NCI-H2196 treated with DMSO at 0.1 percent for 48 hours (cell line): ENCODE measurements around the gene INO80C.

Experiments used
- DNase-seq: peaks from one replicate; lab custom pipeline; 2025; ENCODE audit not compliant: unreplicated experiment; lab: John Stamatoyannopoulos, UW

Gene INO80C, protein sequence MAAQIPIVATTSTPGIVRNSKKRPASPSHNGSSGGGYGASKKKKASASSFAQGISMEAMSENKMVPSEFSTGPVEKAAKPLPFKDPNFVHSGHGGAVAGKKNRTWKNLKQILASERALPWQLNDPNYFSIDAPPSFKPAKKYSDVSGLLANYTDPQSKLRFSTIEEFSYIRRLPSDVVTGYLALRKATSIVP

DNA sequence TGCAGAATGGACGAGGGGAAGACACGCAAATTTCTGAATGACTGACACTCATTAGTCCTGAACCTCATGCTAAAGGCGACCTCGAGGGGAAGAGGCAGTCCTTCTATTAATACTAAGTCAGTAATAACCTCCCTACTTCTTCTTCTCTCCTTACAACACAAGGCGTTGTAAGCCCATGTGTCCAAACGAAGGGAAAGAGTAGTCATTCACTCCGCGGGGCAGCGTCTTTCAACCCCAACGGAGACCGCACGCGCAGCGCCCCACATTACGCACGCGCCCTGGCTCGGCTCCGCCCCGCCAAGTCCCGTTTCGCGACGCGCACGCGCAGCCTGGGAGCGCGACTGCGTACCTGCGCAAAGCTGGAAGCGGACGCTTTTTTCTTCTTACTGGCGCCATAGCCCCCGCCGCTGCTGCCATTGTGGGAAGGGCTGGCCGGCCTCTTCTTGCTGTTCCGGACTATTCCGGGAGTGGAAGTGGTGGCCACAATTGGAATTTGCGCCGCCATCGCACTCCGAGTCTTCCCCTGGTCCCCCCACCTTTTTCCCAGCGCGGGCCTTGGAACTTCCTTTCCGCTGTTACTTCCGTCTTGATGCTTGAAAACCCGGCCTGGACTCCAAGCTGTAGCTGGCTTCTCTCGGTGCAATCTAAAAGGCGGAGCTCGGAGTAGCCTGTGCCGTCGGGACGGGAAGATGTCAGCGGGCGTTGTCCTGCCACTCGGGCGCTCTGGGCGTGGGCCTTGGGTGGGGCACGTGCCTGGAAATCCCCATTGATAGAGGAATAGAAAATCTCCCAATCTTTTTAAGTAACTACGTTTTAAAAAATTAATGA is at the start of gene INO80C:
Gene INO80C (minus strand): TSS at position 591 of the 828 bp plus-strand sequence. CDS start 86 bp downstream, at position 505.
- DNase-seq: peak; percentile 58

DNA sequence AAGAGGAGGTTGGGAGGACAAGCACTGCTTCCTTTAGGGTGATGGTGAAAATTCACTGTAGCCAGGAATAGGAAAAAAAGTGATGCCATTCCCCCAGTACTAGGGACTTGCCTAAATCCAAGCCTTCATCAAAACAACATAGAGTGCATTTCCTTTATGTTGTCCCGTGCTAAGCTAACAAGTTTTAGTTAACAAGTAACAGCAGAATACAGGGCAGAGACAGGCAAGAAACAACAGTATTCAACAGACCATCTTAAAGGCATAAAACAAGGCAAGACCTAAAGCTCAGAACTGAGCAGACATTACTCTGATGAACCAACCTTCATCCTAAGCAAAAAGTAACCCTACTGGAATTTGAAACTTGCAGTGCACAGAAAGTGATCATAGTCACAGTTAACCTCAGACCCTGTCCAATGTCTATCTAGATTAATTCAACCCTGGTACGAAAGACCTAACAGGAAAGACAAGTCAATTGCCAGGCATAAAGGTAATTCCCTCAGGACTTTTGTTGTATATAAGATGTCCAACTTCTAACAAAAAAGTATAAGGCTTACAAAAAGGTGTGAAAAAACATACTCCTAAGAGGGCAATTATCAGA is 49.3 kb upstream of the INO80C start:
- no peak for DNase-seq

DNA sequence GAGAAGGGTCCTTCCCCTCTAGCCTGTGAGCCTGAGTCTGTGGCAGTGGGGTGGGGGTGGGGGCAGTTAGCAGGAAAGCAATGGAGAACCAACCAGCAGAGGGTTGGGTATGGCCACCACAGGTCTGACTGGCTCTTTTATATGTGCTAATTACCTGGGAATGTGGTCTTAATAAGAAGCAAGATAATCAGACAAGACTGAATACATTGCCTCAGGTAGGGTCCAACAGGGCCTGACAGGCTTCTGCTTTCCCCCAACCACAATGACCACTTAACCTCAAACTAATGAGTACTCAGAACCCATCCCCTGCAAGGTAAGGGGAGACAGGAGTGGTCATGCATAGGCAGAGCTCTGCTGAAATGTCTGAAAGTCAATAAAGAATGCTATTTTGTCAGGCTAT is 44.6 kb upstream of the INO80C start:
- no peak for DNase-seq

DNA sequence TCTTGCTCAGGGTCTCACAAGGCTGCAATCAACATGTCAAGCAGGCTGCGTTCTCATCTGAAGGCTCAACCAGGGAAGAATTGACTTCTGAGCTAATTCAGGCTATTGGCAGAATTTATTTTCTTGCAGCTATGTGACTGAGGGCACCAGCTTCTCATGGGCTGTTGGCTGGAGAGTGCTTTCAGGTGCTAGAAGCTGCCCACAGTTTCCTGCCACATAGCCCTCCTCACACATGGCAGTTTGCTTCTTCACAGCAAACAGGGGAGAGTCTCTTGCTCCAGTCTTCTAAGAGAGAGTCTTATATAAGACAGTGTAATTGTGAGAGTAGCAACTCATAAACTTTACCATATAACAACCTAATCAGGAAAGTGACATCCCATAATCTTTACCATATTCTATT is 37.5 kb upstream of the INO80C start:
- DNase-seq: no peak

DNA sequence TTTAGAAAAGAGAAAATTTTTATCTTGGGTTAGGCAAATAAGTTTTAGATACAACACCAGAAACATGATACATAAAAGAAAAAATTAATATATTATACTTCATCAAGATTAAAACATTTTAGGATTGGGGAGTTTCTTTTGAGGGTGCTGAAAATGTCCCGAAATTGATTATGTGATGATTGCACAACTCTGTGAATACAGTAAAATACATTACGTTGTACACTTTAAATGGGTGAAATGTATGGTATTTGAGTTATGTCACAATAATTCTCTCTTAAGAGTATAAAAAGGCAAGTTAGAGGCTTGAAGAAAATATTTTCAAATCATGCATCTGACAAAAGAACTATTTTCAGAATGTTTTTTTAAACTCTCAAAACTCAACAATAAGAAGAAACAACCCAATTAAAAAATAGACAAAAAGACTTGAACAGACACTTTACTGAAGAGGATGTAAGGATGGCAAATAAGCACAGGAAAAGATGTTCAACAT is 36.2 kb upstream of the INO80C start:
- DNase-seq: no peak

DNA sequence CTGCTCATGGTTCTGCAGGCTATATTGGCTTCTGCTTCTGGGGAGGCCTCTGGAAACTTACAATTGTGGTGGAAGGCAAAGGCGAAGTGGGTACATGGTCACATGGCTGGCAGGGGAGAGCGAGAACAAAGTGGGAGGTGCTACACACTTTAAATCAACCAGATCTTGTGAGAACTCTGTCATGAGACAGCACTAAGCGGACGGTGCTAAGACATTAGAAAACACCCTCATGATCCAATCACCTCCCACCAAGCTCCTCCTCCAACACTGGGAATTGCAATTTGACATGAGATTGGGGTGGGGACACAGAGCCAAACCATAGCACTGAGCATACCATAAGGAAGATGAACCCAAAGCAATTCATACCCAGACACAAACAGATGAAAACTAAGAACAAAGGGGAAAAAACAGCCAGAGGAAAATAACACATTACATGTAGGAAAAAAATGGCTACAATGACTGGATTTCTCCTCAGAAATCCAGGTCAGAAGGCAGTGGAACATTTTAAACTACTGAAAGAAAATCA is 31.1 kb upstream of the INO80C start:
- no peak for DNase-seq

DNA sequence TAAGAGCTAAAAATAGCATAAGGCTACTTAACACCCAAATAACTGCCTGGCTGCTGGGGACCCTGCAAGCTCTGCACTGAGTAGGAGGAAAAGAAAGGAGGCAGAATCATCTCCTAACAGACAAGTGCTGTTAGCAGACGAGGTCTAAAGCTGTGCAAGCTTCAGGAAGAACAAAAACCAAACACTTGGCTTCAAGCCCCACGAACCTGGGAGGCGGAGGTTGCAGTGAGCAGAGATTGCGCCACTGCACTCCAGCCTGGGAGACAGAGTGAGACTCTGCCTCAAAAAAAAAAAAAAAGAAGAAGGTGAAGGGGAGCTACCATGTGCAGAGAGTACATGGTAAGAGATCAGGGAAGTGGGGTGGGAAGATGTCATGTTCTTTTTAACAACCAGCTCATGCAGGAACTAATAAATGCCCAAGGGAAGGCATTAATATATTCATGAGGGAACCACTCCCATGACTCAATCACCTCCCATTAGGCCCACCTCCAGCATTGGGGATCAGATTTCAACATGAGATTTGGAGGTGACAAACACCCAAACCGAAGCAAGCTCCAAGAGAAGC is 28.8 kb upstream of the INO80C start:
- DNase-seq: no peak

DNA sequence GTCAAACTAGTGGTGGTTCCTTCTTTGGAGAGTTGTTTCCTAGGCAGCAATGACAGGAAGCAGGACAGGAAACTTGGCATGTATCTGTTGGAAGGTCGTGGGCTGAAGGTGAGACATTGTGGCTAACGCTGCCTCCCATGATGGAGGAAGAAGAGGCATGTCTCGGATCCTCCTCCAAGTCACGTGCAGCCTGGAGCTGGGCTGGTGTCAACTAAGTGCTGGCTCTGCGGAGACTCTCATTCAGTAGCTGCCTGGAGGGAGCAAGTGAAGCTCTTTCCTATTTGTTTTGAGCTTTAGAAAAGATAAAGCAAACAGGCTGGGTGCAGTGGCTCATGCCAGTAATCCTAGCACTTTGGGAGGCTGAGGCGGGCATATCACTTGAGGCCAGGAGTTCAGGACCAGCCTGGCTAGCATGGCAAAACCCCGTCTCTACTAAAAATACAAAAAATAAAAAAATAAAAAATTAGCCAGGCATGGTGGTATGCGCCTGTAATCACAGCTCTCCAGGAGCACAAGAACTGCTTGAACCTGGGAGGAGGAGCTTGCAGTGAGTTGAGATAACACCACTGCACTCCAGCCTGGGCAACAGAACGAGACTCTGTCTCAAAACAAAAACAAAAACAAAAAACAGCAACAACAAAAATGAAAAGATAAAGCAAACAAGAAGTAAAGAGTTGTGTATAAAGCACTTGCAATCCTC is 28.2 kb upstream of the INO80C start:
- DNase-seq: no peak

DNA sequence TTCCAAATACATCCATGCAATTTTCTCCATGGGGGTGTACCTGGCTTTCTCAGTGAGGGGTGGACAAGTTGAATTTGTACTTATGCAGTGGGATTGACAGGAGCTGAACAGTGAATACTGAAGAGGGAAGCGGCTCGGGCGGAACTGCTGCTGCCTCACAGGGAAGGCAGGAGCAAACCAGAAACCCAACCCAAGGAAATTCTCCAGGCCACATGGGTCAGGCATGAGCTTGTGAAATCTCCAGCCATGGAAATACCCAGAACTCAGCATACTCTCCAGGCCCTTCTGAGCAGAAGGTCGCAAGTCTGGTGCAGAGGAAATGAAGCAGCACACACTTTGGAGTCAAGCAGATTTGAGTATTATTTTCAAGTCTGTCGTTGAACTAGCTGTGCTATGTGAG is 26.5 kb upstream of the INO80C start:
- no peak for DNase-seq

DNA sequence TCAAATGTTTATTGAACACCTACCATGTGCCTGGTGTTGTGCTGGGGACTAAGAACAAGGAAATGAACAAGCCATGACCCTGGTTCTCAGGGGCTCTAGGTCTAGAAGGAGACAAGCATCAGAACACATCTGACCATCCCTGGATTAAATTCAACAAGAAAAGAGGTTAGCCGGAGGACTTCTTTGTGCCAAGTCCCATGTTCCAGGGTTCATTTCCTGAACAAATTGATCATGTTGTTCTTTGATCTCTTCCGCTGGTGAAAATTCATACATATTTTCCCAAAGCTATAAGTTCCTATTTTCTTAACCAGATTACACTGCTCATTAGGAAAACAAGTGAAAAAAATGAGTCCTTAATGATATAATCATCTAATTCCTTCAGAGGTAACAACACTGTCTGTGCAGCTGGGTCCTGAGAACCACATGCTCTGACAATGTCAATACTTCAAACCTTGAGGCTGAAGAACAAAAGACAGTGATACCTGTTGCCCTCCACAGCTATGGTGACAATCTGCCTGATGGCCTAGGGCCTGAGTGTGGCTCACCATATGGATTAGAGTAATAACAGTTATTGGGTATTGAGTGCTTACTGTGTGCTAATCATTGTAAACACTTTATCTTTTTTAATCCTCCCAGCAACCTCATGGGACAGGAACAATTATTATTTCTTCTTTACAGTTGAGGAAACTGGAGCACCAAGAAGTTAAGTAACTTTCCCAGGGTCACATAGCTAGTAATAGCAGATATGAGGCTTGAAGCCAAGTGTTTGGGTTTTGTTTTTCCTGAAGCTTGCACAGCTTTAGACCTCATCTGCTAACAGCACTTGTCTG is 24.6 kb upstream of the INO80C start:
- DNase-seq: no peak

DNA sequence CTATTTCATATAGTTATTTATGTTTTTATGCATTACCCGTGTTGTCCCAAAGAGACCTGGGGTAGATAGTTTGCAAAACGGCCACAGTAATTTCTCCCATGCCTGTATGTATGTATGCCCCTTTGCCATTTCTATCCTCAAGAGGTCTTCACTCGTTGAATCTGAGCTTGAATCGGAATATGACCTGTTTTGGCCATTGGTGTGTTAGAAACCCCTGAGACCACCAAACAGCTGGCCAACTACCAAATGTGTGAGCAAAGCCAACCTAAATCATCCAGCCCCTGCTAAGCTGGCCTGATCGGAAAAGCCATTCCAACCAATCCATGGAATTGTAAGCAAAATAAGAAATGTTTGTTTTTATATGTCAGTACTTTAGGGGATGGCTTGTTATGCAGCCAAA is 23.4 kb upstream of the INO80C start:
- no peak for DNase-seq

DNA sequence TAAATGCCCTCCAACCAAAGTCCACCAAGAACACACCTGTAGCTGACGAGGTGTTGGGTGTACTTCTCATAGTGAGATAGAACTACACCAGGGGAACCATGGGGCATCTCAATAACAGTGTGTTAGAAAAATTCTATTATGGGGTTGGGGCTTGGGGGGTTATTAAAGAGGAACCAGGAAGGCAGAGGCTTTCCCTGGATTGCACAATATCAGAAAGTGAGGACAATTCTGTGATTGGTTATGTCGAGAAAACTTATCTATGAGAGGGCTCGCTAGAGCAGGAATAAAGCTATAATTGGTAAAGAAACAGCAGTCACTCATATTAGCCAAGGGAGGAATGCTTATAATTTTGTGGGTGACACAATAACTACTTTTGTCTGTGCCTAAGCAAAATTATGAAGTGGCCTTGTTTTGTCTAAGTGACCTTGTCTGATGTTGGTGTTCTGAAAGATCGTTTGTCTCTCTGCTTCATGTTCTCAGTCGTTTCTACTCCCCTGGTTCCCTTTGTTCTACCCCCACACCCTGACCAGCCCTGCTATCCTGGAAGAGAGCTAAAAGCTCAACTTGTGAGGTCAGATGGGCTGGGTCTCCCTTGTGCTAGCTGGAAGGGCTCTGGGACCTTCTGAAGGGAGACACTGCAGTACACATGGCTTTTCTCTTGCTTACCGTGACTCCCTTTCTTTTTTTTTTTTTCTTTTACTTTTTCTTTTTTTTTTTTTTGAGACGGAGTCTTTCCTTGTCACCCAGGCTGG is 21.6 kb upstream of the INO80C start:
- DNase-seq: no peak

DNA sequence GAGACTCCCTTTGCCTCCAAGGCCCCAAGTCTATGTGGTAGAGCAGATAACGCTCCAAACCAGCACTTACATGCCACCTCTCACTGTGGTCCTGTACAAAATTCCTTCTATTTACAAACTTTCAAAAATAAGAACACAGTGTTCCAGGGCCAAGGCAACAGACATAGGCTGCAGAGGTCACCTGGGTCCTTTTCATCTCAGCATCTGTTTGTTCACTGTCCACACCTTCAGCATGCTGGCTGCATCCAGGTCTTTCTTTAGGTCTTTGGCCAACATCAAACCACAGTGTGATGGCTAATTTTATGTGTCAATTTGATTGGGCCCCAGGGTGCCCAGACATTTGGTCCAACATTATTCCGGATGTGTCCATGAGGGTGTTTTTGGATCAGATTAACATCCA is 20.0 kb upstream of the INO80C start:
- DNase-seq: no peak

DNA sequence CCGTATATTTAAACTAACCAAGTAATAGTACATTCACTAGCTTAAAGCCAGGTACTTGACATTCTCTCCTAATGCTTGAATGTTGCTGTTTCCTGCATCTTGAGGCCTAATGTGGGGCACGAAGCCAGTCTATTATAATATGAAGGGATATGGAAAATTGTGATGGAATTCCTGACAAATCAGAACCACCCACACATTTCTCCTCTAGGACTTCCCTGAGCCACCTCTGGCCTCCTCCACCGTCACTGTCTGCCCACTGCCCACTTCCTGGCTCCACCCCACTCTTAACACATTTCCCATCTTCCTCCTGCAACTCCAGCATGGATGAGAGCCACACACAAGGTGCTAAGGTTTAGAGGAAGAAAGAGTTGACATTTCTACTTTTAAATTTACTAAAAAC is 19.0 kb upstream of the INO80C start:
- DNase-seq: no peak

DNA sequence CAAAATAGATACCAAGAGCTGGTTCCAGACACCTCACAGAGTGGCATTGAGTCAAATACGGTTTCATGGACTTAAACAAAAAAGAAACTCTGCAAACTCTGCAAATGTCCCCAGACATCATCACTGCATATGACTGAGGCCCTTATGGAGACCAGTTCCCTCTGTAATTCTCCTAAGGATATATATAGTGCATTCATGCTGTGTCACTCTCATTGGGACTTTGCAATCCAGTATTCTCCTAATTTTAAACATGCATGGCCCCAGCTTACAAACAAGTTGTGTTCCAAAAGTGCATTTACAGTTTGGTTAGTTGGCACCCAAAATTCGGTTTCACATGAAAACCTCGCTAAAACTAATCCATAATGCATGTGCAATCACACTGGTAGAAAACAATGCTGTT is 18.6 kb upstream of the INO80C start:
- no peak for DNase-seq

DNA sequence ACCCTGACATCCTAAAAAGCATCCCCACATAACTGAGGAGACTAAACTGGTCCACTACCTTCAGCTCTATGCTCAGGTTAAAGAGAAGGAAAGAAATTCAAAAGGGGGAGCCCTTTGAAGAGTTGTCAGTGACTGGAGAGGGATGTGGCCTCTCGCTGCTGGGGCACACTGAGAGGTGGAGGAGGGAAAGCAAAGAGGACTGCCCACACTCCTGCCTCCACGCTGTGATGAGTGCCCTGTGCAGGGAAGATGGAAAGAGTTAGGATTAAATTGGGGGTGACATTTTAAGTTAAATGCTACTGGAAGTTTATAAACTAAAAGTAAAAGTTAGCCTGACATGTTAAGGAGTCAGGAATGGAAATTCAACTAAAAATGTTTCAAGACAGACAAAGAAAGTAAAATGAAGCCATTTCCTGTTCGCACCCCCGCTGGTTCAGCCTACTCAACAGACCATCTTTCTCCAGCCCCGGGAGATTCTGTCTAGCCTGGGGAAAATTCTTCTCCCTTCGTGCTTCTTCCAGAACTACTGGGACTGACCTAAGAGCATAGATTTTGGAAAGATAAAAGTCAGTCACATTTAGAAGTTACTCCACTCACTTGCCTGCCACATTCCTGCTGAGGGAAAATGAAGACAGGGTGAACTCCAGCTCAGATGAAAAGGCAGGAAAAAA is 17.8 kb upstream of the INO80C start:
- no peak for DNase-seq

DNA sequence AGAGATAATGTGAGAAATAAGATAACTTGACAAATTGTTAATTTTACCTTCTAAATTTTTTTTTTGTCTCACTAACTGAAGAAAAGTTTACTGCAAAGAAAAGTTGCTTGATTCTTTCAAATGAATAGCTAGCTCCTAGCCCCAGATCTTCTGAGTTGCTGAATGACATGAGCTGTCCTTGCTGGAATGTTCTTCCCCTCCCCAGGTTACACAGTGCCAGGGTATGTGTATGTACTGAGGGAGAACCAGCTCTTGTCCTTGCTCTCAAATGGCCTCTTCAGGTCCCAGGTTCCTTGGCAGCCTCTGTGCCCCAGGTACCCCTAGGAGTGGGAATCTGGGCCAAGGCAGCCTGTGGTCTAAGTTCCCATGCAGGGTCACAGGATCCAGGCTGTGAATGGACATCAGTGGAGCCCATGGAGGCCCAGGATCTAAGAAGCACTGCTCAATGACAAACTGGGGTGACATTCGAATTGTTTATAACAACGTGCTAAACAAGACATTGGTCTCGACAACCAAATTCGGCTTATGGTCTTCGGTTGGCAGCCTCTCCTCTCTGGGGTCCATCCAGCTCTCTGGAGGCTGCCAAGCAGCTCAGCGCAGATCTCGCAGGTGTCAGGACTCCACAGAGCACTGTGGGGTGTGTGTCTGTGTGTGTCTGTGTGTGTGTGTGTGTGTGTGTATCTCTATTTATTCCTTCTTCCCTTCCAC is 17.1 kb upstream of the INO80C start:
- no peak for DNase-seq

DNA sequence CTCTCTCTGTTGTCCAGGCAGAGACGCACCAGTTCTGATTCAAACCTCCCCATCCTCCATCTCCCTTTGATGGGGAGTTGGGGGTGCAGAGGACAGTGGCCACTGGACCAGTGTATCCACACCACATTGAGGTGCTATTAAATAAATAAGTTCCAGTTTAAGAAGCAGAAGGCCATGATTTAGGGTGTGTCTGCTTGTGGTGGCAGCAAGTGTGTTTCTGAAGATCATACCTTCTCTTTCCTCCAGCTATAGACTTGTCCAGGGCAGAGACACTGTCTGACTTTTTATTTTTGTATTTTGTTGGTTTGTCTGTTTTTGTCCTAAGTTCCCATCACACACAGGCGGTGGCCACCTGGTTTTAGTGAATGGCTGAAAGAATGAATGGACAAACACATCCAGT is 16.5 kb upstream of the INO80C start:
- DNase-seq: no peak
